Fibroblast of lung (primary cell): ENCODE data around the gene PDE4D. TPM values are rescaled to one million over a fixed set of nuclear protein-coding genes. Genes with fewer than 3 reads are reported as not detected.

Experiments
- DNase-seq, 2 donors: peaks; one replicate each; pipeline versions ENCODE4 v3.0.0 to v3.0.0-alpha.2; 2010; ENCODE audit warnings: low read depth in 2 of 2
- H2AFZ ChIP-seq: 2 replicates; pipeline ENCODE4 v1.5.1; 2012; ENCODE audit warnings: low read length, control low read depth, inconsistent platforms
- H3K27ac ChIP-seq: 2 replicates; pipeline ENCODE4 v1.5.1; 2011; ENCODE audit warnings: low read length, control low read depth; ENCODE audit not compliant: insufficient read depth
- H3K27me3 ChIP-seq: 2 replicates; pipeline ENCODE4 v1.5.1; 2011; ENCODE audit warnings: mild to moderate bottlenecking, low read length; ENCODE audit not compliant: control insufficient read depth, insufficient read depth
- H3K36me3 ChIP-seq: 2 replicates; pipeline ENCODE4 v1.5.1; 2011; ENCODE audit warnings: low read length; ENCODE audit not compliant: control insufficient read depth, insufficient read depth
- H3K4me1 ChIP-seq: 2 replicates; pipeline ENCODE4 v1.5.1; 2011; ENCODE audit warnings: low read length; ENCODE audit not compliant: control insufficient read depth, insufficient read depth; ENCODE audit errors: extremely low read depth
- H3K4me2 ChIP-seq: 2 replicates; pipeline ENCODE4 v1.5.1; 2011; ENCODE audit warnings: low read length, control low read depth; ENCODE audit not compliant: insufficient read depth; ENCODE audit errors: extremely low read depth
- H3K4me3 ChIP-seq, 4 experiments: fragments of 200-600 bp in 1 of 4; sonication (generic) in 1 of 4; replicated peaks in 1 of 4; 2 replicates each; pipeline ENCODE4 v1.5.1; 2011 to 2016; ENCODE audit warnings: low read length in 4 of 4, low read depth in 3 of 4, mild to moderate bottlenecking in 3 of 4, control low read depth in 2 of 4, inconsistent platforms in 1 of 4, mixed read lengths in 1 of 4; ENCODE audit not compliant: insufficient read depth in 1 of 4; ENCODE audit errors: control extremely low read depth in 1 of 4
- H3K79me2 ChIP-seq: 2 replicates; pipeline ENCODE4 v1.5.1; 2012; ENCODE audit warnings: mild to moderate bottlenecking, low read length, inconsistent platforms; ENCODE audit not compliant: control insufficient read depth, insufficient read depth
- H3K9ac ChIP-seq: 2 replicates; pipeline ENCODE4 v1.5.1; 2011; ENCODE audit warnings: mild to moderate bottlenecking, low read length, control low read depth; ENCODE audit not compliant: insufficient read depth
- H3K9me3 ChIP-seq: 2 replicates; pipeline ENCODE4 v1.5.1; 2012; ENCODE audit warnings: low read depth, low read length; ENCODE audit not compliant: control insufficient read depth, insufficient read depth
- H4K20me1 ChIP-seq: 2 replicates; pipeline ENCODE4 v1.5.1; 2011; ENCODE audit warnings: low read length; ENCODE audit not compliant: control insufficient read depth, insufficient read depth; ENCODE audit errors: extremely low read depth
- EZH2 ChIP-seq: IDR thresholded peaks from 2 replicates; pipeline ENCODE4 v1.5.1; 2012; ENCODE audit warnings: low read length, control low read depth, mild to moderate bottlenecking; ENCODE audit errors: missing control alignments
- polyA plus RNA-seq, 2 donors: library from polyadenylated mRNA; depleted of rRNA in 1 of 2; stranded (reverse) in 1 of 2; unstranded in 1 of 2; fragments of >200 nt; gene quantifications; 2 replicates each; pipeline ENCODE4 v1.2.1, GENCODE V29; 2011 to 2012; ENCODE audit warnings: missing spikeins in 1 of 2
- total RNA-seq: library from RNA; depleted of rRNA; stranded (reverse); fragments of >200 nt; gene quantifications from 2 replicates; pipeline ENCODE4 v1.2.1, GENCODE V29; 2014
- TF ChIP-seq, protein P1 (sequence below), 2 donors: IDR thresholded peaks in 1 of 2; conservative IDR thresholded peaks in 1 of 2; 1 replicate in 1 of 2; 2 replicates in 1 of 2; pipeline ENCODE4 v1.5.1; 2011 to 2012; ENCODE audit warnings: low read length in 2 of 2, control low read depth in 1 of 2, inconsistent platforms in 1 of 2, low read depth in 1 of 2, mild to moderate bottlenecking in 1 of 2

The PDE4D gene
- total and polyA plus RNA-seq, 2 donors (not counting 1 experiment from before 2014, with no cell fraction given), result 2.1 to 8.3 TPM

DNA sequence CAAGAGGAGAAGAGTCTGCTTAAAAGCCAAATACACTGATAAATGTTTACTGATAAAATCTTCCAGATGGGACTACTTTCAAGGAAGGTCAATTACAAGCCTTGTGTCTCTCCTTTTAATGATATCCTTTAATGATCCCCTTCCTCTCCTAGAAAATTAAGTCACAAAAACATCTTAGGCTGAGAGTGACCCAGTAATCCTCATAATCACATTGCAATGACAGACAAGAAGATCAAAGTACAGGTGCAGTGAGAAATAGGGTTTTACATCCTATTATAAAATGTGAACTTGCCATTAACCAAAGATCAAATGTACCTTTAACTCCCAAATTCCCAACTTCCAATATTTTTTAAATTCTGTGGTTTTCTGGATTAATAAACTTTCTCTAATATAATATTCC, 795.8 kb downstream of the PDE4D start:
- TF ChIP-seq, protein P1, sequence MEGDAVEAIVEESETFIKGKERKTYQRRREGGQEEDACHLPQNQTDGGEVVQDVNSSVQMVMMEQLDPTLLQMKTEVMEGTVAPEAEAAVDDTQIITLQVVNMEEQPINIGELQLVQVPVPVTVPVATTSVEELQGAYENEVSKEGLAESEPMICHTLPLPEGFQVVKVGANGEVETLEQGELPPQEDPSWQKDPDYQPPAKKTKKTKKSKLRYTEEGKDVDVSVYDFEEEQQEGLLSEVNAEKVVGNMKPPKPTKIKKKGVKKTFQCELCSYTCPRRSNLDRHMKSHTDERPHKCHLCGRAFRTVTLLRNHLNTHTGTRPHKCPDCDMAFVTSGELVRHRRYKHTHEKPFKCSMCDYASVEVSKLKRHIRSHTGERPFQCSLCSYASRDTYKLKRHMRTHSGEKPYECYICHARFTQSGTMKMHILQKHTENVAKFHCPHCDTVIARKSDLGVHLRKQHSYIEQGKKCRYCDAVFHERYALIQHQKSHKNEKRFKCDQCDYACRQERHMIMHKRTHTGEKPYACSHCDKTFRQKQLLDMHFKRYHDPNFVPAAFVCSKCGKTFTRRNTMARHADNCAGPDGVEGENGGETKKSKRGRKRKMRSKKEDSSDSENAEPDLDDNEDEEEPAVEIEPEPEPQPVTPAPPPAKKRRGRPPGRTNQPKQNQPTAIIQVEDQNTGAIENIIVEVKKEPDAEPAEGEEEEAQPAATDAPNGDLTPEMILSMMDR (conservative IDR thresholded peaks at IDR 0.05 in 1 of 2, IDR thresholded peaks at IDR 0.05 in 1 of 2; ENCODE audit: low read depth in 1 of 2, low read length in 2 of 2), result no peak
- TF ChIP-seq EZH2, result no peak
- DNase-seq, result no peak
- Histone ChIP-seq H3K4me3 (no peak overlapping the region), H3K79me2 (no peaks in the 10 kb centered on the region), H3K27me3 (no peaks in the 10 kb centered on the region), H3K9me3 (no peaks in the 10 kb centered on the region), H3K36me3 (no peaks in the 10 kb centered on the region), H3K4me2 (no peak overlapping the region), H3K27ac (no peak overlapping the region), H3K9ac (no peak overlapping the region), H3K4me1 (no peaks in the 10 kb centered on the region), H2AFZ (no peak overlapping the region), H4K20me1 (no peaks in the 10 kb centered on the region)

DNA sequence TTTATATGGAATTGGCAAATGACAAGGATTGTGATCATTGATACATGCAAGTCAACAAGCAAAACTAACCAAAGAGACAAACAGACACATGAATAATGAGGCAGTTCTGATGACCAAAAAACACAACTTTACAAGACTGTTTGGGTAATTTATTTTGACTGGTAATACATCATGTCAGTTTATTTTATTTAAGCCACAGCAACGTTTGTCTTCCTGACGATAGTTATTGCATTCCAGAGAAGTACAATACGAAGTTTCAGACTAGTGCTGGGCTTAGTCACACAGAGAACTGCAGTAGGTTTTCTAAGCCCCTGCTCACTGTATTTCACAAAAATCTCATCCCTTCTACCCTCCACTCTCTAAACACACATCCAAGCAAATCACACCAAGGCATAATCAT, 796.4 kb downstream of the PDE4D start:
- no peaks in the 10 kb centered on the region for H4K20me1 ChIP-seq
- no peaks in the 10 kb centered on the region for H3K79me2 ChIP-seq
- no peak overlapping the region for H3K9ac ChIP-seq
- H3K4me2 ChIP-seq, result no peak overlapping the region
- no peak overlapping the region for H2AFZ ChIP-seq
- no peak overlapping the region for H3K27ac ChIP-seq
- no peaks in the 10 kb centered on the region for H3K9me3 ChIP-seq
- no peak for TF ChIP-seq EZH2
- TF ChIP-seq, protein P1 (conservative IDR thresholded peaks at IDR 0.05 in 1 of 2, IDR thresholded peaks at IDR 0.05 in 1 of 2; ENCODE audit: low read depth in 1 of 2, low read length in 2 of 2), result no peak
- H3K4me1 ChIP-seq, result no peaks in the 10 kb centered on the region
- H3K4me3 ChIP-seq, result no peak overlapping the region
- DNase-seq, result peak; percentile 74 to 83
- H3K36me3 ChIP-seq, result no peaks in the 10 kb centered on the region
- H3K27me3 ChIP-seq, result no peaks in the 10 kb centered on the region

DNA sequence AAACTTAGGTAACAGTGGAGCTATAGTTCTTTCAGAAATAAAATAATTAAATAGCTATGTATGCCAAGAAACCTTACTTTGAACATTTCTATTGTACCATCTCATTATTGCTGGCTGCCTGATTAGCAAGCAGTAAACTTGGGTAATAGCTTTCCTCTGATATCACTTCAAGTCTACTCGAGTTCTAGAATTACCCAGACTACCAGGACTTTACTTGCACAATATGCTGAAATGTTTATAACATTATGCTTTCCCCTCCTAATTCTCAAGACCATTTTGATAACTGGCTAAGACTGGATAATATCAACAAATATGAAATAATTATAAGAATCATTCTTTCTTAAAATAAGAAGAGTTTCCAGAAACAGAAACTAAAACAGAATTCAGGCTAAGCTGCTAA, 798.0 kb downstream of the PDE4D start:
- Histone ChIP-seq H3K27ac (no peak overlapping the region), H3K79me2 (no peaks in the 10 kb centered on the region), H2AFZ (no peak overlapping the region), H4K20me1 (no peaks in the 10 kb centered on the region), H3K4me1 (no peaks in the 10 kb centered on the region), H3K9me3 (no peaks in the 10 kb centered on the region), H3K4me2 (peak overlapping the region; percentile 28), H3K4me3 (peak overlapping the region in 1 of 4 experiments; percentile 16), H3K27me3 (no peaks in the 10 kb centered on the region), H3K36me3 (no peaks in the 10 kb centered on the region), H3K9ac (no peak overlapping the region)
- TF ChIP-seq, protein P1 (conservative IDR thresholded peaks at IDR 0.05 in 1 of 2, IDR thresholded peaks at IDR 0.05 in 1 of 2; ENCODE audit: low read depth in 1 of 2, low read length in 2 of 2), result no peak
- no peak for TF ChIP-seq EZH2
- peak; percentile 14 to 90 for DNase-seq
